ENCODE results near the gene TGFBI.

The TGFBI gene

GRCh38 chr5:136025900-136026299, 2.9 kb upstream of the TGFBI start:
- no peak for DNase-seq (ENCODE audit: low read depth in 2 of 2)

- no peak for DNase-seq (ENCODE audit: low read depth in 2 of 2)
Observed at GRCh38 chr5:136026636-136027035, 2.2 kb upstream of the TGFBI start.

- DNase-seq (ENCODE audit: low read depth in 2 of 2), result no peak
Observed at GRCh38 chr5:136027311-136027710, 1.5 kb upstream of the TGFBI start.

DNA sequence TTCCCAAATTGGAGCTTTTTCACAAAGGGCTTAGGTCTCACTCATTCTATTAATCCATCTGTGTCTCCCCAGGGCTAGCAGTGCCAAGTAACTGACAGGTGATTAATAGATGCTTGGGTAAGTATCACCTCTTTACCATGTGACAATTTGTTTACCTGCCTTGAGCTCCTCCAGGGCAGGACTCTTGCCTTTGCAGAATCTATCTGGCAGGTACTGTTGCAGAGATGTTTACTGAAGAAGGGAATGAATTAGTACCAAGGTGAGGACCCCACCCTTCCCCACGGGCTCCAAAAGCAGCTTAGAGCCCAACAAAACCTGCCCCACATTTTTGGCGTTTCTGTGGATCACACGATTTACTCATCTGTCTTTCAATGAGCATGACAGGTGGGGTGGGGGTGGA, 698 bp upstream of the TGFBI start:
- no peak for DNase-seq (ENCODE audit: low read depth in 2 of 2)

GRCh38 chr5:136030252-136030651, 1.5 kb downstream of the TGFBI start:
- DNase-seq (ENCODE audit: low read depth in 2 of 2), result no peak

DNA sequence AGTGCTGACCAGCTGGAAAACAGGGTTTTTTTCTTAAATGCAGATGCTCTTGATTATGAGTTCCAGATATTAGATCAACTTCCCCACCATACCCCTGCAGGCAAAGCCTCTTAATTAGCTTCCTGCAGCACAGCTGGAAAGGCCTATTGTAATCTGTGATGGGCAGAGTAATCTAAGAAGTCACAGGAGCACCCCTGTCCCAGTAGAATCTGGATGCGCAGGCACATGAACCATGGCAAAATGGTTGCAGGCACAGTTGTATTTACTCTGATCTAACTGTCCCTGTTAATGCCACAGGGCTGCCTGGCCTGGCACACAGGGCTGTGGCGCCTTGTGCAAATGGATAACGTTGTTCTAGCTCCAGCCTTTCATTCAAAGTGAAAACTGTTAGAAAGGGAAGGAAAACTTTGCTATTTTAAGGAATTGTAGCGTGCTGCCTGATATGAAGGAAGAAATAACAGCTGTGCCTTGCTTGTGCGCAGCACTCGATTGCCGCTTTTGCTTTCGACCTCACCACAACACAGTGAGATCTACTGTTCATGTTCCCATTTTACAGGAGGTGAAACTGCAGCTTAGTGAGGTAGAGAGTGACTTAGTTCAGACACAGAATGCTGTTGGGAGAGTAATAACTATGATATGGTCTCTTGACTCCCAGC, 2.3 kb downstream of the TGFBI start:
- DNase-seq (ENCODE audit: low read depth in 2 of 2), result no peak

- DNase-seq (ENCODE audit: low read depth in 2 of 2), result no peak
Observed at GRCh38 chr5:136031711-136032110, 2.9 kb downstream of the TGFBI start.

DNA sequence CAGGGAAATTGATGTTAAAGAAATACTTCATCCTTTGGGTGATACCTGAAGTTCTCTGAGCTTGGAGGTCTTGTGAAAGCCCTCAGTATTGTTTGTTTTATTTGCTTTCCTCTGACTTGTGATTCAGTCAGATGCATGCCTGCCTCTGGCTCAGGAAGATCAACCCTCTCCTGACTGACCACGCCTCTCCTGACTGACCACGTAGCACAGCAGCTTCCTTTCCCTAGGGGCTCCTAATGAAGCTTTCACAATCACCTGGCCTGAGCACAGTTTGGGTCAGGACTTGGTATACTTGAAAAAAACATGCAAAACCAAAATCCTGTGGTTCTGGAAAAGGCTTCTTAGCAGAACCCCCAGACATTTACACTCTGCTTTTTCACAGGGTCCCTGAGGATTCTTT, 3.8 kb downstream of the TGFBI start:
- DNase-seq (ENCODE audit: low read depth in 2 of 2), result no peak

DNA sequence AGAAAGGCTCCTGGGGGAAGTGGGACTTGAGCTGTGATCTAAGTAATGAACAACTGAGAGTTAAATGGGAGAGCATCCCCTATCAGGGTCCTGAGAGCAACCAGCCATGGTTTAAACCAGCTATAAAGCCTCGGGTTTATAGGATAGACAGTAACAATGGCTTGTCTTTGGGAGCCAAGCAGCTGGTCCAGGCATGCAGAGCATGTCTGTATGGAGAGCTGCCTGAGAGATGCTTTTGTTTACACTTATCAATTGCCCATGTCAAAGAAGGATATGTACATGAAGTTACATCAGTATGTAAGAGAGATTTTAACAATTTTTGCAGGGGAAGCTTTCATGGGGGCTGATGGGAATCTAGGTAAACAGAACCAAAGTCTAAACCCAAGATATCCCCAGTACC, 4.4 kb downstream of the TGFBI start:
- no peak for DNase-seq (ENCODE audit: low read depth in 2 of 2)

DNA sequence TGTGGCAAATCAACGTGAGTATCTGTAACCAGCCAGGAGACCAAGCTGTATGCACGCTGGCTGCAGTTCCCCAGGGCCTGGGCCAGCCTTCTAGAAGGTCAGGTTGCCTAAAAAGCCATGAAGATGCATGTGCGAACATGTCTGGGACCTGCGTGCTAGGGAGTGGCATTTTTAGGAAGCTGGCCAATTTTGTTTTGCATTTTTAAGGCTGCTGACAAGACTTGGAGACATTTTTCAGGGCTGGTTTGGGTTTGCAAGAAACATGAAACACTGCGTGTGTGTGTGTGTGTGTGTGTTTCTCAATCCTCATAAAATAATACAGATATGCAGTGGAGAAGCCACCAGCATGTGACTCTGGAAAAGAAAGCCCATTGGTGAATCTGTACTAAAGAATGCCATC, 5.1 kb downstream of the TGFBI start:
- DNase-seq (ENCODE audit: low read depth in 2 of 2), result no peak

- DNase-seq (ENCODE audit: low read depth in 2 of 2), result no peak
Observed at GRCh38 chr5:136034492-136034891, 5.7 kb downstream of the TGFBI start.

DNA sequence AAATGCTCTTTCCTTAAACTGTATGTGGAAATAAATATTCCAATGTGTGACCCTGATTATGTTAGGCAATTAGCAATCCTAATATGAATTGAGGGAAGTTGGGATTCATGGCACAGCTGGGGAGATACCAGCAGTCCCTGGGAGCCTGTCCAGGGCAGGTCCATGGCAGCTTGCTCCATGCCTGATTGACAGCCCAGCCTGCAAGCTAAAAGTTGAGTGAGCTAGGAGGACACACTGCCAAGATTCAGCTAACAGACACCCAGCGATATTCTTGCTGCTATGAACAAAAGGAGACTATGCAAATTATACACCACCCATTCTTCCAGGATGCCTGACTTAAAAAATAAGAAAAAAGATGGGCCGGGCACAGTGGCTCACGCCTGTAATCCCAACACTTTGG, 6.2 kb downstream of the TGFBI start:
- no peak for DNase-seq (ENCODE audit: low read depth in 2 of 2)

GRCh38 chr5:136035837-136036236, 7.0 kb downstream of the TGFBI start:
- DNase-seq (ENCODE audit: low read depth in 2 of 2), result no peak

DNA sequence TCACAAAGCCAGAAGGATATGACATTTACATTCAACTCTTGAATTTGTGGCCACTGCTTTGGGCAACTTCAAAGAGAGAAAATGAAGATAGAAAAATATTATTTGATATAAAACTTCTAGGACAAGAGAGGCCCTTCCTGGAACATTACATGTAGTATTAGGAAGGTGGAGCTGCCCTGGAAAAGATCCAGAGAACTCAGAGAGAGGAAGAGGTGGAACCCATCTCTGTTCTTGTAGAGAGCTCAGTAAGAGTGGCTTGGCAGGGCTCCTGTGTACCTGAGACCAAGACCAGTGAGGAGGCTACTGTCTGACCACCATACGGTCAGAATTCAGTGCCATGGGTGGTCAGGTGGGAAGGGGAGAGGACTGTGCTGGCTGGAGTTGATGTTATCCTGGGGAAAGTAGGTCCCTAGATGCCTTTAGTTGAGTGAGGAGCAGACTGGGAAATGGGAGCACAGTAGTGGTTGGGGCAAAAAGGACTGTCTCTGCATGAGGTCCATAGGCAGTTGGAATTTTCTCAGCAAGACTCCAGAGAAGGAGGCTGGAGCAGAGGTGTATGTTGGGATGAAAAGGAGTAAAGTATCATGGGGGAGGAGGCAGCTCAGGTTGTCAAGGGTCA, 7.6 kb downstream of the TGFBI start:
- no peak for DNase-seq (ENCODE audit: low read depth in 2 of 2)

DNA sequence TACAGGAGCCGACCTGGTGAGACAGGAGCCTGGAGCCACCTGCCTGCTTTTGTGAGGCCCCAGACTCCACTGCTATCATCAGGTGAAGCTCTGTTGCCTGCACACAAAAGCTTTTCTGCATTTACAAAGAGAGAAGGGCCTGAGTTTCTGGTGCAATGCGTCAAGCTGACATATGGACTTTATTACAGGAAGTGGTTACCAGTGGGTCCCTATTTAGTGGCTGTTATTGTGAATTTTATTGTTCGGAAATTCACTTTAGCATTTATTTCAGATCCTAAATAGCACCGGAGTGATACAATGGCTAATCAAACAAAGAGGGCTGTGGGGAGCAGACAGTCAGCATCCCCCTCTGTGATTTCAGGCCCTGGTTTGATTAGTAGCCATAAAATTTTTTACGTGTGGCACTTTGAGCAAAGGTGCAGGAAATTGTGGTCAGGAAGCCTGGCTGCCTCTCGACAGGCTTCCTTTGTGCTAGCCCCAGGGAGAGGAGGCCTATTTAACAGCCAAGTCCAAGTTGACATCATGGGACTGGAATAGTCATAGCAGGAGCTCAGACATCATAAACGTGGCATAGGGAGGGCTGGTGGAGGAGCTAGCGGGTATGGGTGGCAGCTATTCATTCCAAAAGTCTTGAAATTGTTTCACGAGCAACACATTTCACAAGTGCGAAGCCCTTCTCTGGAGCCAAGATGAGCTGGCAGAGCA, 8.4 kb downstream of the TGFBI start:
- peak in 1 of 2 donors; percentile 39 for DNase-seq (ENCODE audit: low read depth in 2 of 2)

DNA sequence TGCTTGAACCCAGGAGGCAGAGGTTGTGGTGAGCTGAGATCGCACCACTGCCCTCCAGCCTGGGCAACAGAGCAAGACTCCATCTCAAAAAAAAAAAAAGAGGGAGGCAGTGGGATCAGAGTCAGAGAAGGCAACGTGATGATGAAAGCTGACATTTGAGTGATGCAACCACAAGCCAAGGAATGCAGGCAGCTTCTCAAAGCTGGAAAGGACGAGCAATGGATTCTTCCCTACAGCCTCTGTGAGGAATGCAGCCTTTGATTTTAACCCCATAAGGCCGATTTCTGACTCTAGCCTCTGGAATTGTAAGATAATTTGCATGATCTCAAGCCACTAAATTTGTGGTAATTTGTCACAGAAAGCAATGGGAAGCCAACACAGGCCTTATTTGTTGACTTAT, 9.8 kb downstream of the TGFBI start:
- DNase-seq (ENCODE audit: low read depth in 2 of 2), result no peak

- DNase-seq (ENCODE audit: low read depth in 2 of 2), result no peak
Observed at GRCh38 chr5:136039202-136039601, 10.4 kb downstream of the TGFBI start.

- DNase-seq (ENCODE audit: low read depth in 2 of 2), result no peak
Observed at GRCh38 chr5:136040746-136041415, 12.1 kb downstream of the TGFBI start.

DNA sequence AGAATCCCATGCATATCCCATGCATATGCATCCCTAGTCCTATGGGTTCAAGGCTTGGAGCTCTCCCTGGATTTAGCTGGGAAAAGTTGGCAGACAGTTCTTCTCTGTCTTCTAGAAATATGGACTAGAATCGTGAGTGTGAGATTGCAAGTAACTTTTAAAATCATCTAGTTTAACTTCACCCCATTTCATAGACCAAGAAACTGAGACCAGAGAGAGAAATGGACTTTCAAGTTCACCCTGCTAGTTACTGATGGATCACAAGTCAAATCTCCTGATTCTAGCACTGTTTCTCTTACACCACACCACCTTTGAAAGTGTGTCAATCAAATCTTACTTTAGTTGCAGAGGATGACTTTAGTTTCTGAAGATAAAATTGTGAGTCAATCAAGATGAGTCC, 13.4 kb downstream of the TGFBI start:
- no peak for DNase-seq (ENCODE audit: low read depth in 2 of 2)

DNA sequence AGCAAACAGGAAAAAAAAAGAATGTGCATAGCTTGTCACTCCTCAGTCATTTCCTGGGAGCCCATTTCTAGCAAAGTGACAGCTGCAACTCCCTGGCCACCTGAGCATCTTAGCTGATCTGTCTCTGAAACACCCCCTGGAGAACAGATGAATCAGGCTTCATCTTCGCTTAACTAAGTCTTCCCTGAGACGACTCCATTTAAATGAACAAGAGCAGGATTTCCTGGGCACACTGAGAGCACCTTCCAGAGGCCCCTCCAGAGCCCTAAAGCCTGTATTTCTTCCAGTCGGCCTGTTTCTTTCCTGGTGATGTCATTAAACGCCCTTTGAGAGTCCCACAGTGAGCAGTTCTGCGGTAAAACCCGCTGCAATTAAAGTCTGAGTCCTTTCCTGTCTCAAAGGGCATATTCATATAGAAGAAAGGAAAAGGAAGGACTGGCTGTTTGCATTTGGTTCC, 13.9 kb downstream of the TGFBI start:
- DNase-seq (ENCODE audit: low read depth in 2 of 2), result no peak

GRCh38 chr5:136043551-136043950, 14.8 kb downstream of the TGFBI start:
- DNase-seq (ENCODE audit: low read depth in 2 of 2), result no peak

- DNase-seq (ENCODE audit: low read depth in 2 of 2), result no peak
Observed at GRCh38 chr5:136043968-136044610, 15.3 kb downstream of the TGFBI start.

Measured in stimulated activated CD8-positive, alpha-beta memory T cell treated with anti-CD3 and anti-CD28 coated beads, Interleukin-2, amount 100 ng/mL, for 48 hours (primary cell).